GM19463 (cell line): Measurements from ENCODE around the gene PTGES3L.

Experiments
- ATAC-seq: cut with Tn5 transposase; IDR thresholded peaks from one replicate; pipeline ENCODE4 v1.9.1; 2021; ENCODE audit warnings: mild to moderate bottlenecking, moderate library complexity; ENCODE audit not compliant: unreplicated experiment

The PTGES3L gene

GRCh38 chr17:42979511-42980273, at the start of gene PTGES3L:
Gene PTGES3L, minus strand, starts transcription at chr17:42980080. Its CDS starts 27 bp downstream, at chr17:42980053.
- ATAC-seq: peak; percentile 38

GRCh38 chr17:43028221-43028861, 48.5 kb upstream of the PTGES3L start:
- ATAC-seq: no peak

DNA sequence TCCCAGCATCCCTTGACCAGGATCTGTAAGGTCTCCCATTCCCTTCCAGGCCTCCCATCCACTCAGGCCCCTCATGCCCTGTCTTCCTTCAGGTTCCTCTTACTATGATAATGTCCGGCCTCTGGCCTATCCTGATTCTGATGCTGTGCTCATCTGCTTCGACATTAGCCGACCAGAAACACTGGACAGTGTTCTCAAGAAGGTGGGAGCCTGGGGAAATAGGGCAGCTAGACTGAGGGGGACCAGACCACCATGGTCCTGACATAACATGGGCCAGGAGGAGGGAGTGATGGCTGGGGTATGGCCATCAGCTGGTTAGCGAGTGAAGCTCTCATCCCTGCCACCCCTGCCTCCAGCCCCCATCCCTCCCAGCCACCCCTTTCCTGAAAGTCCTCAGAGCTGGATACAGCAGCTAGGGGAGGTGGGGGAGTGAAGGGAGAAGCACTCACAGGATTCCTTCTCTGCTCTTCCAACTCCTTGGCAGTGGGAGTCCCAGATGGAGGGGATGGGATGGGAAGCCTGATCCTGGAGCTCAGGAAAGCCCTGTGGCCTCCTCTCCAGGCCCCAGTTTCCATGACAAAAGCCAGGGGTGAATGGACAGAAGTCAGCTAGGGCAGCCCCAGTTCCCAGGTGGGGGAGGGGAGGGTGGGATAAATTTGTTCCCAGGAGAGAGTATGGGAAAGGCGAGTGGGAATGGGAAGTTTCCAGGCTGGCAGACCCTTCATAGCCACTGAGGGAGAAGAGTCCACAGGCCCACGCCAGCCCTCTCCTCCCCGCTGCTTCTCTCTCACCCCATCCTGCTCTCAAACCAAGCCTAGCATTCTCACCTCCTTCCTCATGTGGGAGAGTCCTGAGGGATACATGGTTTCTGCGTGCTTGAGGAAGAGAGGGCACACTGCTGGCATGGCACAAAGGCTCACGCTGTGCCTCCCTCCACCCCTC, 47.5 kb upstream of the PTGES3L start:
- ATAC-seq: no peak

- no peak for ATAC-seq
Measured at GRCh38 chr17:43026595-43026994, 46.7 kb upstream of the PTGES3L start.

GRCh38 chr17:43025766-43026537, 46.1 kb upstream of the PTGES3L start:
- ATAC-seq: no peak

DNA sequence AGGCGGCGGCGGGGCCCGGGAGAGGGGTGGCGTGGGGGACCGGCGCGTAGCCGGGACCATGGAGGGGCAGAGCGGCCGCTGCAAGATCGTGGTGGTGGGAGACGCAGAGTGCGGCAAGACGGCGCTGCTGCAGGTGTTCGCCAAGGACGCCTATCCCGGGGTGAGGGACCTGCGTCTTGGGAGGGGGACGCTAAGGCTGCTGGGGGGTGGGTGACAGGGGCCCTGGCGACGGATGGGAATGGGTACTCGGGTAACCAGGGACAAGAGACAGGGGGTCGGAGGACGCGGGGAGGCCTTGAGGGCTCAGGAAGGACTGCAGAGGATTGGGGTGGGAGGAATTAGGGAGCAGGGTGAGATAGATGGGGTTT, 45.4 kb upstream of the PTGES3L start:
- ATAC-seq: no peak

- peak; percentile 40 for ATAC-seq
Measured at GRCh38 chr17:43024407-43025289, 44.8 kb upstream of the PTGES3L start, which contains the start of gene RND2. Gene RND2, plus strand, starts transcription at chr17:43025231. Its CDS starts 117 bp downstream, at chr17:43025348.

- ATAC-seq: no peak
Measured at GRCh38 chr17:43021741-43022512, 42.0 kb upstream of the PTGES3L start, which contains the start of gene VAT1. Gene VAT1, minus strand, starts transcription at chr17:43022385. Its CDS starts 63 bp downstream, at chr17:43022322.

DNA sequence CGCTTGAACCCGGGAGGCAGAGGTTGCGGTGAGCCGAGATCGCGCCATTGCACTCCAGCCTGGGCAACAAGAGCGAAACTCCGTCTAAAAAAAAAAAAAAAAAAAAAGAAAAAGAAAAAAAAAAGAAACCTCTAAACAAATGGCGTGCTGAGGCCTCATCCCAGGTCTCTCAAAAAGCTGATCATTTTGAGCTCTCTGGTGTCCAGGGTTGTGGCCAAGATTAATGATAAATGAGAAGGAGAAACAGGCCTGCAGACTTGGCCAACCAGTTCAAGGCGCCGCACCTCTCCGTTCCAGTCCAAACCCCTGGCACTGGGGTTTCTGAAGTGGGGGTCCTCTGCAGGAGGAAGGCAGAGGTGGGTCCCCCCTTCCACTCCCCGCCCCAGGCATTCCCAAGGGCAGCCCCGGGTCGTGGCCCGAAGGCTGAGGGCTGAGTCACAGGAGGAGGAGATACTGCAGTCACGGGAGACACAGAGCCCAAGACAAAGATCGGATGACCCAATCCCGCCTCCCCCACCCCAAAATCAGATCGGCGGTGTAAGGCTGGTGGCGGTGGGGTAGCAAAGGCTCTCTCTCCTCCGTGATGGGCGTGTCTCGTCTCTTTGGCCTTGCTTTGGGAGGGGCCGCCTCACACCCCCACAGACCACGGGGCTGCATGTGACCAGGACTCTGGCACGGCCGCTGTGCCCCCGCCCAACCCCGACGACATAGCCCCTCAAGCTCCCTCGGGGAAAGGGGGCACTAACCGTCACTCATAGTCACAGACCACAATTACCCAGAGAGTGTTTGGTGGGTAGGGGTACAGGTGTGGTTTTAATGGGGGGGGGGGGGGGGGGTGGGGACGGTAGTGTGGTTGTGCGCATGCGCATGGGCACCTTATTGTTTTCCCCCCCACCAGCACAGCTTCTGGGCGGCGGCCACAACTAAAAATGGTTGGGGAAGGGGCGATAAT, 41.2 kb upstream of the PTGES3L start:
- ATAC-seq: no peak

- no peak for ATAC-seq
Measured at GRCh38 chr17:43020030-43020621, 40.2 kb upstream of the PTGES3L start.

- no peak for ATAC-seq
Measured at GRCh38 chr17:43019418-43019817, 39.5 kb upstream of the PTGES3L start.

DNA sequence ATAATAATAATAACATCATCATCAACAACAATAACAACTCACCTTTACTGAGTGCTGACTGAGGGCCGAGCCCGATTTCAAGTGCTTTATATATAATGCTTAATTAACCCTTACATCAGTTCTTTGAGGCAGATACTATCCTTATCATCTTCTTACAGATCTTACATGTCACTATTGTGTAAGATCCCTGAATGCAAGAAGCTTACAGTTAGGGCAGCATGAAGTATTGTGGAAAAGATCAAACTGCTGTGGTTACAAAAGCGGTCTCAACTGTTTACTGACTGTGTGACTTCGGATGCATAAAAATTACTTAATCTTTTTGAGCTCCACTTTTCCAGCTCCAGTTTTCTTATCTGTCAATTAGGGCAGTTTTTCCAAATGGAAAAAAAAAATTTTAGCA, 39.1 kb upstream of the PTGES3L start:
- ATAC-seq: no peak

- no peak for ATAC-seq
Measured at GRCh38 chr17:43018008-43018853, 38.4 kb upstream of the PTGES3L start.

DNA sequence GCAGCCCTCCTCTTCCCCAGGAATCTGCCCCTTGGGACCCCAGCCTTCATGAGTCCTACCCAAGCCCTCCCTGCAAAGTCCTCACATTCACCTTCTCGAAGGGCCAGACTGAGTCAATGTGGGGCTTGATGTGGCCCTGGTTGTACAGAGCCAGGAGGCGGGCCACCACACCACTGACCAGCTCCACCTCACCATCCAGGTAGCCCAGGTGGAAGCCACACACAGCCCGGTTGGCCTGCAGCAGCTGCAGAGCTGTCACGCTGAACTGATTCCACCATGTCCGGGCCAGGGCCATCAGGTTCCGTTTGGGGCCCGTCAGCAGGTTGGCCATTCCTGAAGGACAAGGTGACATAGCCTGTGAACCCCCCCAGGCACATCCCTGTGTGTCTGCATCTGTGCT, 36.3 kb upstream of the PTGES3L start:
- no peak for ATAC-seq

DNA sequence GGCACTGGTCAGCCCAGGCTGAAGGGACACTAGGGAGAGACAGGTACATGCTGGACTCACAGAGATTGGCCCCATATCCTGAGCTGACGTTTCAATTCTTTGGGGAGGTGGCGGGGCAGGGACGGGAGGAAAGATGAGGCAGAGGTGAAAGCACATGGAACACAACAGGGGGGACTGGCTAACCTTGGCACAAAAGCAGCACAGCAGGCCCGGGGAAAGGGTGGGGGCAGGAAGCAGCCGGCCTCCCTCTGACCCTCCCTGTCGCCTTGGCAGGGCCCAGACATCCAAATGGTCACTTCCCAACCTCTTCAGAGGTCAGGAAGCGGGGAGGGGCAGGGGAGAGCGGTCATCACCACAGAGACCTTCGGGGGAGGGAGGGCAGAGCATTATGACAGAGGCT, 35.7 kb upstream of the PTGES3L start:
- no peak for ATAC-seq
